Endodermal cell (in vitro differentiated cells): ENCODE data around the gene AGBL2. TPM values are rescaled to one million over a fixed set of nuclear protein-coding genes. Genes with fewer than 3 reads are reported as not detected.

ENCODE experiments used
- DNase-seq: peaks from one replicate; pipeline ENCODE4 v3.0.0-alpha.2; 2017
- H3K27ac ChIP-seq: 2 replicates; pipeline ENCODE4 v1.5.1; 2013; ENCODE audit warnings: mild to moderate bottlenecking, low read depth, low read length, moderate library complexity
- H3K27me3 ChIP-seq: 2 replicates; pipeline ENCODE4 v1.6.1; 2013; ENCODE audit warnings: mild to moderate bottlenecking, low read length, moderate library complexity; ENCODE audit not compliant: insufficient read depth, control insufficient read depth, poor library complexity, severe bottlenecking
- H3K36me3 ChIP-seq: 2 replicates; pipeline ENCODE4 v1.7.0; 2013; ENCODE audit warnings: mild to moderate bottlenecking, low read length, moderate library complexity; ENCODE audit not compliant: control insufficient read depth, insufficient read depth
- H3K4me1 ChIP-seq: one replicate; pipeline ENCODE4 v1.7.0; 2013; ENCODE audit warnings: low read length; ENCODE audit not compliant: control insufficient read depth, insufficient read depth
- H3K4me3 ChIP-seq: 2 replicates; pipeline ENCODE4 v1.5.1; 2013; ENCODE audit warnings: mild to moderate bottlenecking, low read length, moderate library complexity
- H3K9ac ChIP-seq: 2 replicates; pipeline ENCODE4 v1.6.1; 2013; ENCODE audit warnings: mild to moderate bottlenecking, low read length, moderate library complexity; ENCODE audit not compliant: poor library complexity, severe bottlenecking; ENCODE audit errors: extremely low read depth
- H3K9me3 ChIP-seq: 2 replicates; pipeline ENCODE4 v1.6.1; 2013; ENCODE audit warnings: mild to moderate bottlenecking, low read length, moderate library complexity; ENCODE audit not compliant: control insufficient read depth
- H3K27ac Mint-ChIP-seq: 2 replicates; pipeline ENCODE4 v1.8.0; 2020; ENCODE audit warnings: mixed read lengths
- H3K27me3 Mint-ChIP-seq: 2 replicates; pipeline ENCODE4 v1.8.0; 2021; ENCODE audit warnings: mild to moderate bottlenecking, mixed read lengths; ENCODE audit not compliant: insufficient read depth
- H3K36me3 Mint-ChIP-seq: 2 replicates; pipeline ENCODE4 v1.8.0; 2020; ENCODE audit warnings: low read depth, mixed read lengths
- H3K4me1 Mint-ChIP-seq: 2 replicates; pipeline ENCODE4 v1.8.0; 2020; ENCODE audit warnings: mixed read lengths
- H3K4me3 Mint-ChIP-seq: 2 replicates; pipeline ENCODE4 v1.8.0; 2020; ENCODE audit warnings: mild to moderate bottlenecking, moderate library complexity, mixed read lengths
- H3K9me3 Mint-ChIP-seq: 2 replicates; pipeline ENCODE4 v1.8.0; 2020; ENCODE audit warnings: mild to moderate bottlenecking, mixed read lengths
- WGBS, 2 experiments: methylation state at CpG; one replicate each; pipeline versions ENCODE4 v1.1.5 to v1.1.7; 2013; ENCODE audit warnings: missing lambda C conversion rate in 2 of 2, mixed read lengths in 1 of 2; ENCODE audit not compliant: insufficient coverage in 1 of 2, insufficient read length in 1 of 2; 5-methylcytosine and 5-hydroxymethylcytosine counted together
- total RNA-seq, 2 donors: library from RNA; stranded (reverse); fragmentation: NEBNext Ultra II Directional in 1 of 2; extraction: Animal tissue kit (Norgen Biotek cat#: 25700) in 1 of 2; gene quantifications; 2 replicates in 1 of 2; 3 replicates in 1 of 2; pipeline ENCODE4 v1.2.1, GENCODE V29; 2021
- TF ChIP-seq, protein P1 (sequence below): fragments of 200-600 bp; sonication (generic); conservative IDR thresholded peaks from 2 replicates; pipeline ENCODE4 v1.5.0; 2021; ENCODE audit warnings: antibody characterized with exemption, mild to moderate bottlenecking

Gene AGBL2
- total RNA-seq, 2 donors from 2014 or later: 5.0 to 8.7 TPM

DNA sequence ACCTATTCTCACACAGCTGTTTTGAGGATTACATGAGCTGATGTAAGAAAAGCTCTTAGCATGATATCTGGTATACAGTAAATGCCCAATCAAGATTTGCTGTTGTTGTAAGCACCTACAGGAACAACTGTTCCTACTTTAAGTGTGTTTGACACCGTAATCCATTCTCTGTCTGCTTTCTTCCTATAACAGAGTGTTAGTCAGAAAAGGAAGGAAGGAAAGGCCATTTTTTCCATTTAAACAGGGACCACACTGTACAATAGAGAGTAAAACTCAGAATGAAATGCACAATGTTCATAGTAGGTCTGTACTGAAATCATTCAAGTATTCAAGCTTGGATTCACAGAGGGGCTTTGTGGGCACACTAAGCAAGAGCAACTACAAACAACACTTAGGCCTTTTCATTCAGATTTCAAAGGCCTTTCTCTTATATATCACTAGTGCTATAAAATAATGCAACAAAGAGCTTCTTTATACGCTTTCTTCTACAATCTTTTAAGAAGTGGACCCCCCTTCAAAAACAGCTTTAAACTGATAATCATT, 94.3 kb downstream of the AGBL2 start:
- Mint-ChIP-seq H3K27me3 (no peaks in the 10 kb centered on the region), H3K4me3 (no peak overlapping the region), H3K27ac (no peak overlapping the region), H3K9me3 (no peaks in the 10 kb centered on the region), H3K36me3 (peaks cover 45% of the 10 kb centered on the region), H3K4me1 (no peaks in the 10 kb centered on the region)
- Histone ChIP-seq H3K4me3 (no peak overlapping the region), H3K9ac (no peak overlapping the region), H3K9me3 (no peaks in the 10 kb centered on the region), H3K27ac (peak overlapping the region; percentile 38), H3K36me3 (peaks cover 75% of the 10 kb centered on the region), H3K4me1 (no peaks in the 10 kb centered on the region), H3K27me3 (no peaks in the 10 kb centered on the region)
- WGBS, 2 experiments: 89 to 100% methylated on average over 2 of the region's 2 CpGs
- TF ChIP-seq, protein P1, sequence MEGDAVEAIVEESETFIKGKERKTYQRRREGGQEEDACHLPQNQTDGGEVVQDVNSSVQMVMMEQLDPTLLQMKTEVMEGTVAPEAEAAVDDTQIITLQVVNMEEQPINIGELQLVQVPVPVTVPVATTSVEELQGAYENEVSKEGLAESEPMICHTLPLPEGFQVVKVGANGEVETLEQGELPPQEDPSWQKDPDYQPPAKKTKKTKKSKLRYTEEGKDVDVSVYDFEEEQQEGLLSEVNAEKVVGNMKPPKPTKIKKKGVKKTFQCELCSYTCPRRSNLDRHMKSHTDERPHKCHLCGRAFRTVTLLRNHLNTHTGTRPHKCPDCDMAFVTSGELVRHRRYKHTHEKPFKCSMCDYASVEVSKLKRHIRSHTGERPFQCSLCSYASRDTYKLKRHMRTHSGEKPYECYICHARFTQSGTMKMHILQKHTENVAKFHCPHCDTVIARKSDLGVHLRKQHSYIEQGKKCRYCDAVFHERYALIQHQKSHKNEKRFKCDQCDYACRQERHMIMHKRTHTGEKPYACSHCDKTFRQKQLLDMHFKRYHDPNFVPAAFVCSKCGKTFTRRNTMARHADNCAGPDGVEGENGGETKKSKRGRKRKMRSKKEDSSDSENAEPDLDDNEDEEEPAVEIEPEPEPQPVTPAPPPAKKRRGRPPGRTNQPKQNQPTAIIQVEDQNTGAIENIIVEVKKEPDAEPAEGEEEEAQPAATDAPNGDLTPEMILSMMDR: no peak
- no peak for DNase-seq

DNA sequence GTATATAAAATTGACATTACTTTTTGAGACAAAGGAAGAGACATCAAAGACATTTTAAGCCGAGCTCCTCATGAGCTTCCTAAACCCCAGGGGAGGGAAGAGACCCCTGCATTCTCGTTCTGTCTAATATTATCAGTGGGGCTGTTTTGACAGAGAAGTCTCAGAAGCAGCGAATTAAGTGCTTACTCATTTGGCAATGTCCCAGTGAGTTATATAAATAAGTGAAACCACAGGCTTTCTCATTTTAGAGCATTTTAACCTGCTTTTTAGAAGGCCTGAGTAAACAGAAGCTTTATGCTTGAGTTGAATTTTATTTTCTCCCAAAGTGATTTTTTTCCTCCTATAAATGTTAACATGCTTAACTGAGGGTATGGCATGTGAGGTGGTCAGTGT, 97.8 kb downstream of the AGBL2 start:
- Histone ChIP-seq H3K27ac (no peak overlapping the region), H3K9ac (no peak overlapping the region), H3K27me3 (no peaks in the 10 kb centered on the region), H3K4me1 (no peaks in the 10 kb centered on the region), H3K9me3 (no peaks in the 10 kb centered on the region), H3K36me3 (peaks cover 46% of the 10 kb centered on the region), H3K4me3 (no peak overlapping the region)
- Mint-ChIP-seq H3K4me3 (no peak overlapping the region), H3K4me1 (no peaks in the 10 kb centered on the region), H3K27me3 (no peaks in the 10 kb centered on the region), H3K9me3 (no peaks in the 10 kb centered on the region), H3K27ac (no peak overlapping the region), H3K36me3 (peaks cover 30% of the 10 kb centered on the region)
- 84 to 89% methylated on average over 2 to 3 of the region's 3 CpGs for WGBS, 2 experiments
- TF ChIP-seq, protein P1: peak; percentile 6
- DNase-seq: no peak

DNA sequence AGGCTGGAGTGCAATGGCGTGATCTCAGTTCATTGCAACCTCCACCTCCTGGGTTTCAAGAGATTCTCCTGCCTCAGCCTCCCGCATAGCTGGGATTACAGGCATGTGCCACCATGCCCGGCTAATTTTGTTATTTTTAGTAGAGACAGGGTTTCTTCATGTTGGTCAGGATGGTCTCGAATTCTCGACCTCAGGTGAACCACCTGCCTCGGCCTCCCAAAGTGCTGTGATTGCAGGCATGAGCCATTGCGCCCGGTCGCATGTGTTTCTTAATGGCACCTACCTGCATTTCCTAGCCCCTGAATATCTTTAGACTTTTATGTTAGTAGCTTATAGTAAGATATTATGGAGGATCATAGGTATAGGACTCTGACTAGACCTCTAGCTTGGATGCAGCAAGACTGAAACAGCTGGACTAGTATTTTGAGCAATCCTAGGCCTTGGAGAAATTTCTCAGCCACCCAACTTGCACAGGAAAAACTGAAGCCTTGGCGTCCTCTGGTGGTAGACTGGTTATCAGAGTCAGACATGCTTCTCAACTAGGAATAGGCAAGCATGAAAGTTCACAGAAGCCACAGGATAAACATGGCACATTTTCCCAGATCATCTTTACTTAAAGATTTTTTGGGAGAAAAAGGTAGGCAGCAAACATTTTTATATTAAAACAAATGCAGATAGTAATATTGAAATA, 98.3 kb downstream of the AGBL2 start:
- peaks cover 25% of the 10 kb centered on the region for H3K36me3 Mint-ChIP-seq
- no peak overlapping the region for H3K27ac Mint-ChIP-seq
- DNase-seq: peak; percentile 85
- Histone ChIP-seq H3K36me3 (peaks cover 41% of the 10 kb centered on the region), H3K4me1 (no peaks in the 10 kb centered on the region), H3K27ac (no peak overlapping the region), H3K4me3 (no peak overlapping the region), H3K27me3 (no peaks in the 10 kb centered on the region), H3K9me3 (no peaks in the 10 kb centered on the region), H3K9ac (no peak overlapping the region)
- no peak overlapping the region for H3K4me3 Mint-ChIP-seq
- H3K27me3 Mint-ChIP-seq: no peaks in the 10 kb centered on the region
- TF ChIP-seq, protein P1: peak; percentile 87
- WGBS, 2 experiments: 83 to 87% methylated on average over 9 to 10 of the region's 10 CpGs
- H3K9me3 Mint-ChIP-seq: no peaks in the 10 kb centered on the region
- H3K4me1 Mint-ChIP-seq: no peaks in the 10 kb centered on the region
